HAP-1 (cell line): Measurements from ENCODE around the gene L1TD1.

Experiments used
- DNase-seq, 2 experiments: peaks; one replicate each; pipeline ENCODE4 v3.0.0-alpha.2; 2016 to 2020; ENCODE audit warnings: low spot score in 2 of 2
- H3K27me3 ChIP-seq: fragments of 250-450 bp; sonication (Bioruptor Pico); 2 replicates; pipeline ENCODE4 v1.5.1; 2020; ENCODE audit warnings: low read depth, mild to moderate bottlenecking, moderate library complexity
- H3K36me3 ChIP-seq: fragments of 250-450 bp; sonication (Bioruptor Pico); replicated peaks from 2 replicates; pipeline ENCODE4 v1.5.1; 2020; ENCODE audit warnings: mild to moderate bottlenecking
- H3K4me1 ChIP-seq: fragments of 250-450 bp; sonication (Bioruptor Pico); 2 replicates; pipeline ENCODE4 v1.5.1; 2020; ENCODE audit warnings: mild to moderate bottlenecking
- H3K4me3 ChIP-seq: fragments of 250-450 bp; sonication (Bioruptor Pico); 2 replicates; pipeline ENCODE4 v1.5.1; 2020; ENCODE audit warnings: mild to moderate bottlenecking, moderate library complexity
- H3K9me3 ChIP-seq: fragments of 250-450 bp; sonication (Bioruptor Pico); 2 replicates; pipeline ENCODE4 v1.5.1; 2020; ENCODE audit warnings: mild to moderate bottlenecking, moderate library complexity
- in situ Hi-C: fragments of 300-500 bp; cut with MboI; formaldehyde crosslinking; loops from 3 replicates; pipeline ENCODE4 v1.14.3; 2020; ENCODE audit warnings: low sequenced_read_pairs, inconsistent platforms, mixed read lengths

Gene L1TD1

GRCh38 chr1:62259551-62259950 is 64.9 kb downstream of the L1TD1 start:
- in situ Hi-C loops: no loop called here
- Histone ChIP-seq H3K27me3 (peaks cover 4% of the 10 kb centered on the region; the same call in 1 of the 2 replicates), H3K36me3 (no peaks in the 10 kb centered on the region), H3K4me3 (no peak overlapping the region), H3K4me1 (no peaks in the 10 kb centered on the region), H3K9me3 (no peaks in the 10 kb centered on the region)
- no peak for DNase-seq

GRCh38 chr1:62260688-62261087 is 66.0 kb downstream of the L1TD1 start:
- peaks cover 4% of the 10 kb centered on the region; the same call in 1 of the 2 replicates for H3K27me3 ChIP-seq
- in situ Hi-C loops: no loop called here
- no peaks in the 10 kb centered on the region for H3K36me3 ChIP-seq
- H3K4me1 ChIP-seq: no peaks in the 10 kb centered on the region
- no peak overlapping the region for H3K4me3 ChIP-seq
- H3K9me3 ChIP-seq: no peaks in the 10 kb centered on the region
- DNase-seq: no peak
